Mesothelial cell of epicardium (in vitro differentiated cells): ENCODE data around the gene NFU1. TPM values are rescaled to one million over a fixed set of nuclear protein-coding genes. Genes with fewer than 3 reads are reported as not detected.

ENCODE experiments used
- DNase-seq, 2 experiments: peaks; one replicate each; pipeline ENCODE4 v3.0.0; 2021; ENCODE audit warnings: low spot score in 2 of 2; ENCODE audit not compliant: unreplicated experiment in 2 of 2
- H3K27ac Mint-ChIP-seq: 2 replicates; pipeline ENCODE4 v1.8.0; 2021; ENCODE audit warnings: mixed read lengths
- H3K27me3 Mint-ChIP-seq: 2 replicates; pipeline ENCODE4 v1.8.0; 2021; ENCODE audit warnings: low read depth, mixed read lengths
- H3K36me3 Mint-ChIP-seq: 2 replicates; pipeline ENCODE4 v1.8.0; 2021; ENCODE audit warnings: mixed read lengths
- H3K4me1 Mint-ChIP-seq: 2 replicates; pipeline ENCODE4 v1.8.0; 2021; ENCODE audit warnings: mixed read lengths
- H3K4me3 Mint-ChIP-seq: 2 replicates; pipeline ENCODE4 v1.8.0; 2021; ENCODE audit warnings: mild to moderate bottlenecking, moderate library complexity, mixed read lengths
- H3K9me3 Mint-ChIP-seq: 2 replicates; pipeline ENCODE4 v1.8.0; 2021; ENCODE audit warnings: mixed read lengths
- total RNA-seq: library from RNA; stranded (reverse); gene quantifications from 3 replicates; pipeline ENCODE4 v1.2.1, GENCODE V29; 2021
- TF ChIP-seq, protein P1 (sequence below): fragments of 200-600 bp; sonication (generic); IDR thresholded peaks from one replicate; pipeline ENCODE4 v1.5.0; 2021; ENCODE audit warnings: antibody characterized with exemption; ENCODE audit not compliant: unreplicated experiment

The NFU1 gene
- total RNA-seq, 1 donor from 2014 or later: 34.7 TPM

DNA sequence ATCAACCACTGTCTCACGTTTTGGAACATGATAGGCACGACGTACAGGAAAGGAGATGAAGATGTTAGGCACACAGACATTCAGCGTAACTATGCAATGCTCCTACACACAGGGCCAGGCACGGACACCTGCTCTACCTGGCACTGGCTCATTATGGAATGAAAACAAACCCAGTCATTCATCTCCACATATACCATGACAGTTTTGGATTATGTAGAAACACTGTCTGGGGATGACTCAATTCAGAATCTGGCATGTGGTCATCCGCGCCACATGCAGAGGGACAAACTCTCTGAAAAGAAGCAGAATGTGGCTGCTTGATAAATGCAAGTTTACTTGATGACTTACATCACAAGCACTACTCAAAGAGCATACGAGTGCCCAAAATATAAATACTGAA lies 29.5 kb upstream of the NFU1 start:
- H3K36me3 Mint-ChIP-seq: peaks cover 22% of the 10 kb centered on the region
- no peak overlapping the region for H3K27ac Mint-ChIP-seq
- H3K4me3 Mint-ChIP-seq: no peak overlapping the region
- H3K9me3 Mint-ChIP-seq: peaks cover 7% of the 10 kb centered on the region
- H3K4me1 Mint-ChIP-seq: peaks cover 9% of the 10 kb centered on the region
- H3K27me3 Mint-ChIP-seq: no peaks in the 10 kb centered on the region
- TF ChIP-seq, protein P1, sequence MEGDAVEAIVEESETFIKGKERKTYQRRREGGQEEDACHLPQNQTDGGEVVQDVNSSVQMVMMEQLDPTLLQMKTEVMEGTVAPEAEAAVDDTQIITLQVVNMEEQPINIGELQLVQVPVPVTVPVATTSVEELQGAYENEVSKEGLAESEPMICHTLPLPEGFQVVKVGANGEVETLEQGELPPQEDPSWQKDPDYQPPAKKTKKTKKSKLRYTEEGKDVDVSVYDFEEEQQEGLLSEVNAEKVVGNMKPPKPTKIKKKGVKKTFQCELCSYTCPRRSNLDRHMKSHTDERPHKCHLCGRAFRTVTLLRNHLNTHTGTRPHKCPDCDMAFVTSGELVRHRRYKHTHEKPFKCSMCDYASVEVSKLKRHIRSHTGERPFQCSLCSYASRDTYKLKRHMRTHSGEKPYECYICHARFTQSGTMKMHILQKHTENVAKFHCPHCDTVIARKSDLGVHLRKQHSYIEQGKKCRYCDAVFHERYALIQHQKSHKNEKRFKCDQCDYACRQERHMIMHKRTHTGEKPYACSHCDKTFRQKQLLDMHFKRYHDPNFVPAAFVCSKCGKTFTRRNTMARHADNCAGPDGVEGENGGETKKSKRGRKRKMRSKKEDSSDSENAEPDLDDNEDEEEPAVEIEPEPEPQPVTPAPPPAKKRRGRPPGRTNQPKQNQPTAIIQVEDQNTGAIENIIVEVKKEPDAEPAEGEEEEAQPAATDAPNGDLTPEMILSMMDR: no peak
- no peak for DNase-seq

DNA sequence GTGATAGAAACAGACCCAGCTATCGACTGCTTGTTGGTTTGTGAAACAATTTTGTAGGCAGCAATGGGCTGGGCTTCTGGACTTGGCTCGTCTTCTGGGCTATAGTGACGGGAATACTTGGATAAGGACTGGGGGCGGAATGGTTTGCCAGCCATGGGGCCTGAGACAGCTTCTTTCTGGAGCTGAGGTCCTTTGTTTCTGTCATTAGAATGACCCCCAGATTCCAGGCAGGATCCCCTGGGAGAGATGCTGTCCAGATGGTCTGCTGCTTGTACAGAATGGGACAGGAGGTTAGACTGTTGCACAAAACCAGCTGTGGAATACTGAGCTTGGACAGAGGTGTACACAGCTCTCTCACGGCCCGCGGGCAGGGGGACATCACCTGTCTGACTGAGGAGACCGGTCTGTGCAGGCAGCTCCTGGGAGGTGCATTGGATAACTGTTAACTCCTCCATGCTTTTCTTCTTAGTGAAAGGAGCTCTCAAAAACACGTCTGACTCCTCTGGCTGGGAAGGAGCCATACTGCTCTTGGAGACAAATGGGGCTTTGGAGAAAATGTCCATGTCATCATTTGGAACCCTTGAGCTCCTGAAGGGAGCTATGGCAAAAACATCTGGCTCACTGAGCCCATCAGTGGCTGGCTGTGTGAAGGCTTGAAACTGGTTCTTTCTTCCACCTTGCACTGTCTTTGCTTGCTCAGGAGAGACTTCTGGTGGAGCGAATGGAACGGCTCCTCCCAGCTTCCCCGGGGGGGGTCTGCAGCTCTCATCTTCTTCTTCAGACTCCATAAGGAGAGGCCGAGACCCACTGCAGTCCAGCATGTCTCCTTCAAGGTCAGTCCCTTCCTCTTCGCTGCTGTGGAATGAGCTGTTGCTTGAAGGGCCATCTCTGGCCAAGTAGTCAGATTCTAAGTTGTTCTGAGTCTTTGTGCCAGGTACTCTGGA lies 28.6 kb upstream of the NFU1 start:
- DNase-seq: no peak
- Mint-ChIP-seq H3K4me1 (peaks cover 5% of the 10 kb centered on the region), H3K27me3 (no peaks in the 10 kb centered on the region), H3K4me3 (no peak overlapping the region), H3K36me3 (peaks cover 26% of the 10 kb centered on the region), H3K9me3 (peaks cover 7% of the 10 kb centered on the region), H3K27ac (no peak overlapping the region)
- TF ChIP-seq, protein P1: no peak

DNA sequence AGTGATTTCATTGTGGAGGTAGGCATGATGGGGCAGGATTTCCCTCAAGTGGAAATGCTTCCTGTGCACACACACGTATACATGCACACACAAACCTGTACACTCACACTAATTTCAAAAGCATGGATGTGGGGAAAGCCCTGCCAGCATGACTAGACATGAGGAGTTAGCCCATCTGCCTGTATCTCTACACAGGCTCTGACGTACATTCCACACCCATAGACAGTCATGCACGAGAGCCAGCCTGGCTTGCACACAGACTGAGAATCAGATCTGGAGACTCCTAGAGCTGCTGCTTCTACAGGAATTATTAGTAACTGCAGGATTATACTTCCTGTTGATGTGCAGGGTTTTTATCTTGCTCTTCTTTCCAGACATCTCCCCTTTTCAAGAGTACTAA lies 27.3 kb upstream of the NFU1 start:
- H3K4me1 Mint-ChIP-seq: peaks cover 5% of the 10 kb centered on the region
- TF ChIP-seq, protein P1: no peak
- H3K4me3 Mint-ChIP-seq: no peak overlapping the region
- H3K9me3 Mint-ChIP-seq: peaks cover 7% of the 10 kb centered on the region
- peaks cover 26% of the 10 kb centered on the region for H3K36me3 Mint-ChIP-seq
- H3K27ac Mint-ChIP-seq: no peak overlapping the region
- H3K27me3 Mint-ChIP-seq: no peaks in the 10 kb centered on the region
- no peak for DNase-seq

DNA sequence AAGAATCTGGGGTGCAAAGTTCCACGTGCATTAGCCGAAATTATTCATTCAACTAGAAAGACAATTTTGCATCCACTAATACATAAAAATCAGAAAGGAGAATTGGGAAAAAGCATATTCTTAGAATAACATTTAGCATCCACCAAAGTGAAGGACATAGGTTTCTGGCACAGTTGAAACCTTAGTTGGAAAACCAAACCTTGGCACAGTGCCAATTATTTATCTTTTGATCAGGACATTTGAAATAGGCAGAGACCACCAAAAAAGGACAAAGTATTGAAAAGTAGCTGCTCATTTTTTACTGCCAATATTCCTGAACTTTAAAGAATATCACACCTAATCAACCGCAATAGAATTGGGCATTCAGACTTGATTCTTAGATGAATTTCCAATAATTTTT lies 25.5 kb upstream of the NFU1 start:
- DNase-seq: no peak
- H3K36me3 Mint-ChIP-seq: peaks cover 26% of the 10 kb centered on the region

DNA sequence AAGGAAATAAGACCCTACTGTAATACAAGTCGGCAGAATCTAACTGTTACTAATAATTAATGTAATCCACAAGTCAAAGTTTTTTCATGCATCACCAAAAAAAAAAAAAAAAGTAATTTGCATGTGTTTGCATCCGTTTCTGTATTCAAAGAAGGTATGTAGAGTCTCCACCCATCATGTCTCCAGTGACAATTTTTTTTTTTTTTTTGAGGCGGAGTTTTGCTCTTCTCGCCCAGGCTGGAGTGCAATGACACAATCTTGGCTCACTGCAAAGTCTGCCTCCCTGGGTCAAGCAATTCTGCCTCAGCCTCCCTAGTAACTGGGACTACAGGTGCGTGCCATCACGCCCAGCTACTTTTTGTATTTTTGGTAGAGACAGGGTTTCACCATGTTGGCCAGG lies 24.2 kb upstream of the NFU1 start:
- Mint-ChIP-seq H3K27me3 (no peaks in the 10 kb centered on the region), H3K36me3 (peaks cover 25% of the 10 kb centered on the region), H3K4me3 (no peak overlapping the region), H3K4me1 (peaks cover 5% of the 10 kb centered on the region), H3K27ac (no peak overlapping the region), H3K9me3 (peaks cover 7% of the 10 kb centered on the region)
- TF ChIP-seq, protein P1: no peak
- no peak for DNase-seq

More for the DNA sequence above, 25.5 kb upstream of the NFU1 start:
- TF ChIP-seq, protein P1: no peak
- Mint-ChIP-seq H3K4me3 (no peak overlapping the region), H3K9me3 (peaks cover 7% of the 10 kb centered on the region), H3K27me3 (no peaks in the 10 kb centered on the region), H3K4me1 (peaks cover 5% of the 10 kb centered on the region), H3K27ac (no peak overlapping the region)
